D721Med (cell line): ENCODE measurements around the gene SPSB3.

Experiments
- DNase-seq: peaks from one replicate; pipeline ENCODE4 v3.0.0; 2011; ENCODE audit warnings: low spot score; ENCODE audit not compliant: insufficient read length
- FAIRE-seq: peaks from 2 replicates; lab custom pipeline; 2011; peaks lifted over from hg19 to GRCh38; lab: Jason Lieb, UNC
- TF ChIP-seq, protein P1 (sequence below): IDR thresholded peaks from 2 replicates; pipeline ENCODE4 v1.5.1; 2012; ENCODE audit warnings: mild to moderate bottlenecking, control low read depth; ENCODE audit not compliant: insufficient read depth; ENCODE audit errors: missing control alignments

The SPSB3 gene

DNA sequence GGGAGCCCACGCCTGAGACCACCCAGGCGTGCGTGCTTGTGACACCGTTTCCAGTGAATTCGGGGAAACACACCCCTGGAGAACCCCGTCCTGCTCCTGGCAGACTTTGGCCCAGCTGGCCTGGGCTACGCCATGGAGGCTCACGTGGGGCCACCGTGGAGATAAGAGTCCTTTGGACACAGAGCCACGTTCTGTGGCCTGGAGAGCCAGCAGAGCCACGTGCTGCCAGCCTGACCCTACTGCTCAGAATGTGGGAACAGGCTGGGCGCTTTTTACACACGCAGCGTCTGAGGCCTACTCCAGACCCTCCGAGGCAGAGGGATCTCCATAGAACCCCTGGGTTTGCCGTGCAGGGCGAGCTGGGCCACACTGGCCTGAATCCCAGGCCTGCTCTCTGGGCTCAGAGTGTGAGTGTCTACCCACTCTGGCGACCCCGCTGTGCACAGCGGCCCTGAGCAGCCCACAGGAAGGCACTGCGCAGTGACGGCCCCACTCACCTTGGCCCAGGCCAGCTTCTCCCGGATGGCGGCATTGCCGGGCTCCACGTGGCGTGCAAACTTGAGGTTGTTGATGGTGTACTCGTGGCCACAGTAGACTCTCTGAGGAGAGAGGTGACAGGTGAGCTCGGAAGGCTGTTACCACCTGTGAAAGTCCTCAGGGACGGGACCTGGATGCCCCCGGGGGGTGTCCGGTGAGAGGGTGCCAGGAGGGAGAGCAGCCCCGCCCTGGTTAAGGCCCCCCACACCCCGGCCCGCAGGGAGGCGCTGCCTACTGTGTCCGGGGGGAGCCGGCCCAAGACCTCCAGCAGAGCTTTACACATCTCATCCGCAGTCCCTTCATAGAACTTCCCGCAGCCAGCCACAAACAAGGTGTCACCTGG, 34.3 kb upstream of the SPSB3 start:
- FAIRE-seq (no peak), DNase-seq (no peak)
- TF ChIP-seq, protein P1, sequence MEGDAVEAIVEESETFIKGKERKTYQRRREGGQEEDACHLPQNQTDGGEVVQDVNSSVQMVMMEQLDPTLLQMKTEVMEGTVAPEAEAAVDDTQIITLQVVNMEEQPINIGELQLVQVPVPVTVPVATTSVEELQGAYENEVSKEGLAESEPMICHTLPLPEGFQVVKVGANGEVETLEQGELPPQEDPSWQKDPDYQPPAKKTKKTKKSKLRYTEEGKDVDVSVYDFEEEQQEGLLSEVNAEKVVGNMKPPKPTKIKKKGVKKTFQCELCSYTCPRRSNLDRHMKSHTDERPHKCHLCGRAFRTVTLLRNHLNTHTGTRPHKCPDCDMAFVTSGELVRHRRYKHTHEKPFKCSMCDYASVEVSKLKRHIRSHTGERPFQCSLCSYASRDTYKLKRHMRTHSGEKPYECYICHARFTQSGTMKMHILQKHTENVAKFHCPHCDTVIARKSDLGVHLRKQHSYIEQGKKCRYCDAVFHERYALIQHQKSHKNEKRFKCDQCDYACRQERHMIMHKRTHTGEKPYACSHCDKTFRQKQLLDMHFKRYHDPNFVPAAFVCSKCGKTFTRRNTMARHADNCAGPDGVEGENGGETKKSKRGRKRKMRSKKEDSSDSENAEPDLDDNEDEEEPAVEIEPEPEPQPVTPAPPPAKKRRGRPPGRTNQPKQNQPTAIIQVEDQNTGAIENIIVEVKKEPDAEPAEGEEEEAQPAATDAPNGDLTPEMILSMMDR, result no peak

DNA sequence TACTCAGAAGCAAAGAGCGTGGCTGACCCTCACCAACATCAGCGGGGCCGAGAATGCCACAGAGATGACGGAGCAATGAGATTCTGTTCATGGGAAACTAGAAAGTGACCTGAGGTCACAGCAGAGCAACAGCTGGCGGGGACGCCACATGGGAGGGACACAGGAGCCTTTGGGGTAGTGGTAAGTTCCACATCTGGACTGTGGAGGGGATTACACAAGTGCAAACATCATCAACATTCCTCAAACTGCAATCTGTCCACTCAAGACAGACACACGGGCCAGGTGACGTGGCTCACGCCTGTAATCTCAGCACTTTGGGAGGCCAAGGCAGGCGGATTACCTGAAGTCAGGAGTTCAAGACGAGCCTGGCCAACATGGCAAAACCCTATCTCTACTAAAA, 33.1 kb upstream of the SPSB3 start:
- DNase-seq, result no peak
- TF ChIP-seq, protein P1, result no peak
- FAIRE-seq, result no peak

- DNase-seq, result peak; percentile 56
- no peak for FAIRE-seq
- TF ChIP-seq, protein P1, result peak; percentile 44
Observed at GRCh38 chr16:1812732-1813163, 30.4 kb upstream of the SPSB3 start.

GRCh38 chr16:1810536-1810935, 28.2 kb upstream of the SPSB3 start:
- TF ChIP-seq, protein P1, result no peak
- FAIRE-seq, result no peak

DNA sequence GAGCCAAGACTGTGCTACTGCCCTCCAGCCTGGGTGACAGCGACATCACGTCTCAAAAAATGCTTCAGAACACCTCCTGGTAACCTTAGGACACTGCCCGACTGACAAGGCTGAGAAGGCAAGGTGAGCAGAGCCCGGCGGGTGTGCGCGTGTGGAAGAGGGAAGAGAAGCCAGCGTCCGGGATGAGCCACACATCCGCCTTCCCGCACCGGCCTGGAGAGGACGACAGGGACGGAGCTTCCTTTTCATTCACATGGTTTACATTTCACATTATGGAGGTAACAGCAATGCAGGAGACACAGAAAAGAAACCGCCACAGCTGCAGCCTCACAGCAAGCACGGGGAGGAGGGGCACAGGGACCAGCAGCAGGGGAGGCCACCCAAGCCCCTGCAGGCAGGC, 27.7 kb upstream of the SPSB3 start:
- DNase-seq (no peak), FAIRE-seq (no peak)
- TF ChIP-seq, protein P1, result no peak

More at GRCh38 chr16:1810536-1810935, 28.2 kb upstream of the SPSB3 start:
- no peak for DNase-seq

DNA sequence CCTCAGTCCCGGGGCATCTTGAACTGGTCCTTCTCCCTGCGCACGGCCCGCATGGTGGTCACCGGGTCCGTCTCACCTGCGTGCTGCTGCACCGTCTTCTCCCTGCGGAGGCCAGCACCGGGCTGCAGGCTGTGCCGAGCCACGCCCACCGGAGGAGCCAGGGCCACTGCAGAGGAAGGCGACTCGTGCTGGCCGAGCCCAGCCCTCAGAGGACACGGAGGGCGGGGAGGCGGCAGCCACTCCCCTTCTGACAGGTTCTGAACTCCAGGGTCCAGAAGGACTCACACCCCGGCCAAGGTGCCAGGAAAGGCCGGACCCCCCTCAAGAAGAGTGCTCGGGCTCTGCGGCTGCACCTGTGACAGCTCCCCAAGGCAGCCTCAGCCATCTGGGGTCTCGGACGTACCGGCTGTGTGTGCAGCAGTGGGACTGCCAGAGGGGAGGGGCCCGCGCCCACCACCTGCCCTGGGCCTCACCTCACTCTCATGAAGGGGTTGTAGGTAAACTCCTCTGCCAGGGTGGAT, 27.0 kb upstream of the SPSB3 start:
- DNase-seq (no peak), FAIRE-seq (no peak)
- TF ChIP-seq, protein P1, result no peak

GRCh38 chr16:1808691-1809090, 26.3 kb upstream of the SPSB3 start:
- FAIRE-seq (no peak), DNase-seq (no peak)
- TF ChIP-seq, protein P1, result no peak
